NCI-H748 (cell line): ENCODE results near the gene MBD6.
"Not testable (repeated sequence)": the region's sequence is repeated elsewhere in the genome, so short reads cannot be mapped to it uniquely, and the experiment has no call there.

Experiments
- DNase-seq: peaks from one replicate; lab custom pipeline; 2025; ENCODE audit not compliant: unreplicated experiment; lab: John Stamatoyannopoulos, UW

The MBD6 gene

GRCh38 chr12:57487597-57488401 is 34.8 kb upstream of the MBD6 start, which contains the start of gene MARS1:
Gene MARS1 (plus strand): TSS chr12:57488068. CDS start chr12:57488091, 23 bp downstream.
- DNase-seq = peak; percentile 98

GRCh38 chr12:57488402-57489156 is 34.0 kb upstream of the MBD6 start:
- DNase-seq = no peak

- no peak for DNase-seq
Measured at GRCh38 chr12:57489157-57489641, 33.4 kb upstream of the MBD6 start.

- no peak for DNase-seq
Measured at GRCh38 chr12:57490126-57490525, 32.5 kb upstream of the MBD6 start.

- no peak for DNase-seq
Measured at GRCh38 chr12:57491393-57492280, 31.0 kb upstream of the MBD6 start.

GRCh38 chr12:57495051-57495701 is 27.4 kb upstream of the MBD6 start:
- not testable (repeated sequence) for DNase-seq

GRCh38 chr12:57496822-57497221 is 25.8 kb upstream of the MBD6 start:
- DNase-seq = no peak

- DNase-seq = no peak
Measured at GRCh38 chr12:57497223-57498131, 25.1 kb upstream of the MBD6 start.

GRCh38 chr12:57498132-57498502 is 24.5 kb upstream of the MBD6 start:
- DNase-seq = no peak

GRCh38 chr12:57498571-57498970 is 24.1 kb upstream of the MBD6 start:
- DNase-seq = no peak

GRCh38 chr12:57500213-57500612 is 22.4 kb upstream of the MBD6 start:
- no peak for DNase-seq

- DNase-seq = not testable (repeated sequence)
Measured at GRCh38 chr12:57502311-57502969, 20.2 kb upstream of the MBD6 start.

- DNase-seq = not testable (repeated sequence)
Measured at GRCh38 chr12:57506541-57506940, 16.1 kb upstream of the MBD6 start.

- not testable (repeated sequence) for DNase-seq
Measured at GRCh38 chr12:57507796-57508195, 14.8 kb upstream of the MBD6 start.

- no peak for DNase-seq
Measured at GRCh38 chr12:57511161-57511560, 11.5 kb upstream of the MBD6 start.

- DNase-seq = no peak
Measured at GRCh38 chr12:57511588-57512325, 10.9 kb upstream of the MBD6 start.

GRCh38 chr12:57512665-57513064 is 10.0 kb upstream of the MBD6 start:
- DNase-seq = no peak

GRCh38 chr12:57513266-57513665 is 9.4 kb upstream of the MBD6 start:
- no peak for DNase-seq
